ENCODE data around the gene GALNT2. TPM values are rescaled to one million over a fixed set of nuclear protein-coding genes. Genes with fewer than 3 reads are reported as not detected.

Gene GALNT2
- total and polyA plus RNA-seq, 9 of the 15 experiments (the other 6 are each of a cell fraction or from before 2014, with no cell fraction given): 1.6 to 106 (median 51.9) TPM

DNA sequence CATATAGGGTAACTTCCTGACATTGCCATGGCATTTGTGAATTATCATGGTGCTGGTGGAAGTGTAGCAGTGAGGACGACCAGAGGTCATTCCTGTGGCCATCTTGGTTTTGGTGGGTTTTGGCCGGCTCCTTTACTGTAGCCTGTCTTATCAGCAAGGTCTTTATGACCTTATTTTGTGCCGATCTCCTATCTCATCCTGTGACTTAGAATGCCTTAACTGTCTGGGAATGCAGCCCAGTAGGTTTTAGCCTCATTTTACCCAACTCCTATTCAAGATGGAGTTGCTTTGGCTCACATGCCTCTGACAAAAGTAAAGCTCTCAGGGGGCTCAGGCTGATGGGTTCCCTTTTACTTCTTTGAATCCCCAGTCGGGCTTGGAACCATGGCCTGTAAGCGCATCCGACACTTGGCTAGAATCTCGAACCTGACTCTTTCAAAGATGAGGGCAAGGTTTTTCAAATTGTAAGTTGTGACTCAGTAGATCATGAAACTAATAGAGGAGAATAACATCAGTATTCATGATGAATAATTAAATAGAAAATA lies 85.0 kb downstream of the GALNT2 start (continued):
- TF ChIP-seq, protein P1, sequence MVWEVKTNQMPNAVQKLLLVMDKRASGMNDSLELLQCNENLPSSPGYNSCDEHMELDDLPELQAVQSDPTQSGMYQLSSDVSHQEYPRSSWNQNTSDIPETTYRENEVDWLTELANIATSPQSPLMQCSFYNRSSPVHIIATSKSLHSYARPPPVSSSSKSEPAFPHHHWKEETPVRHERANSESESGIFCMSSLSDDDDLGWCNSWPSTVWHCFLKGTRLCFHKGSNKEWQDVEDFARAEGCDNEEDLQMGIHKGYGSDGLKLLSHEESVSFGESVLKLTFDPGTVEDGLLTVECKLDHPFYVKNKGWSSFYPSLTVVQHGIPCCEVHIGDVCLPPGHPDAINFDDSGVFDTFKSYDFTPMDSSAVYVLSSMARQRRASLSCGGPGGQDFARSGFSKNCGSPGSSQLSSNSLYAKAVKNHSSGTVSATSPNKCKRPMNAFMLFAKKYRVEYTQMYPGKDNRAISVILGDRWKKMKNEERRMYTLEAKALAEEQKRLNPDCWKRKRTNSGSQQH (CRISPR knock-in tag; IDR thresholded peaks at IDR 0.05): 0 out of 2 replicates have a peak, but pooled peaks have one; percentile 73
- TF ChIP-seq HEY1 (CRISPR knock-in tag; IDR thresholded peaks at IDR 0.05; ENCODE audit: borderline replicate concordance) (0 out of 2 replicates have a peak, but pooled peaks have one; percentile 76), MIER1 (IDR thresholded peaks at IDR 0.05; ENCODE audit: low read depth) (no peak), JUNB (CRISPR knock-in tag; conservative IDR thresholded peaks at IDR 0.05) (no peak), YBX1 (IDR thresholded peaks at IDR 0.05) (no peak), MCM3 (IDR thresholded peaks at IDR 0.05) (no peak), RAD21 (CRISPR knock-in tag; conservative IDR thresholded peaks at IDR 0.05 in 1 of 2, IDR thresholded peaks at IDR 0.05 in 1 of 2) (no peak; a peak in 1 of 4 replicates), ZNF444 (CRISPR knock-in tag; IDR thresholded peaks at IDR 0.05) (peak; percentile 77; the same call in 1 of the 2 replicates), ZNF3 (CRISPR knock-in tag; IDR thresholded peaks at IDR 0.05) (peak; percentile 74; the same call in 1 of the 2 replicates), CCAR2 (IDR thresholded peaks at IDR 0.05; ENCODE audit: low read depth, low read length) (no peak), TAF1 (IDR thresholded peaks at IDR 0.05; ENCODE audit: control insufficient read depth, extremely low read depth, insufficient read depth, low read length, severe bottlenecking) (no peak), MEF2A (IDR thresholded peaks at IDR 0.05; ENCODE audit: control insufficient read depth, low read depth, low read length) (no peak), PHTF2 (CRISPR knock-in tag; IDR thresholded peaks at IDR 0.05) (peak; percentile 87)
- TF ChIP-seq, protein P2, sequence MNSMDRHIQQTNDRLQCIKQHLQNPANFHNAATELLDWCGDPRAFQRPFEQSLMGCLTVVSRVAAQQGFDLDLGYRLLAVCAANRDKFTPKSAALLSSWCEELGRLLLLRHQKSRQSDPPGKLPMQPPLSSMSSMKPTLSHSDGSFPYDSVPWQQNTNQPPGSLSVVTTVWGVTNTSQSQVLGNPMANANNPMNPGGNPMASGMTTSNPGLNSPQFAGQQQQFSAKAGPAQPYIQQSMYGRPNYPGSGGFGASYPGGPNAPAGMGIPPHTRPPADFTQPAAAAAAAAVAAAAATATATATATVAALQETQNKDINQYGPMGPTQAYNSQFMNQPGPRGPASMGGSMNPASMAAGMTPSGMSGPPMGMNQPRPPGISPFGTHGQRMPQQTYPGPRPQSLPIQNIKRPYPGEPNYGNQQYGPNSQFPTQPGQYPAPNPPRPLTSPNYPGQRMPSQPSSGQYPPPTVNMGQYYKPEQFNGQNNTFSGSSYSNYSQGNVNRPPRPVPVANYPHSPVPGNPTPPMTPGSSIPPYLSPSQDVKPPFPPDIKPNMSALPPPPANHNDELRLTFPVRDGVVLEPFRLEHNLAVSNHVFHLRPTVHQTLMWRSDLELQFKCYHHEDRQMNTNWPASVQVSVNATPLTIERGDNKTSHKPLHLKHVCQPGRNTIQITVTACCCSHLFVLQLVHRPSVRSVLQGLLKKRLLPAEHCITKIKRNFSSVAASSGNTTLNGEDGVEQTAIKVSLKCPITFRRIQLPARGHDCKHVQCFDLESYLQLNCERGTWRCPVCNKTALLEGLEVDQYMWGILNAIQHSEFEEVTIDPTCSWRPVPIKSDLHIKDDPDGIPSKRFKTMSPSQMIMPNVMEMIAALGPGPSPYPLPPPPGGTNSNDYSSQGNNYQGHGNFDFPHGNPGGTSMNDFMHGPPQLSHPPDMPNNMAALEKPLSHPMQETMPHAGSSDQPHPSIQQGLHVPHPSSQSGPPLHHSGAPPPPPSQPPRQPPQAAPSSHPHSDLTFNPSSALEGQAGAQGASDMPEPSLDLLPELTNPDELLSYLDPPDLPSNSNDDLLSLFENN (IDR thresholded peaks at IDR 0.05; ENCODE audit: low read depth in 2 of 2, low read length in 2 of 2): no peak
- TF ChIP-seq, protein P3, sequence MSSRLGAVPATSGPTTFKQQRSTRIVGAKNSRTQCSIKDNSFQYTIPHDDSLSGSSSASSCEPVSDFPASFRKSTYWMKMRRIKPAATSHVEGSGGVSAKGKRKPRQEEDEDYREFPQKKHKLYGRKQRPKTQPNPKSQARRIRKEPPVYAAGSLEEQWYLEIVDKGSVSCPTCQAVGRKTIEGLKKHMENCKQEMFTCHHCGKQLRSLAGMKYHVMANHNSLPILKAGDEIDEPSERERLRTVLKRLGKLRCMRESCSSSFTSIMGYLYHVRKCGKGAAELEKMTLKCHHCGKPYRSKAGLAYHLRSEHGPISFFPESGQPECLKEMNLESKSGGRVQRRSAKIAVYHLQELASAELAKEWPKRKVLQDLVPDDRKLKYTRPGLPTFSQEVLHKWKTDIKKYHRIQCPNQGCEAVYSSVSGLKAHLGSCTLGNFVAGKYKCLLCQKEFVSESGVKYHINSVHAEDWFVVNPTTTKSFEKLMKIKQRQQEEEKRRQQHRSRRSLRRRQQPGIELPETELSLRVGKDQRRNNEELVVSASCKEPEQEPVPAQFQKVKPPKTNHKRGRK (tag; IDR thresholded peaks at IDR 0.05): no peak
- TF ChIP-seq, protein P4, sequence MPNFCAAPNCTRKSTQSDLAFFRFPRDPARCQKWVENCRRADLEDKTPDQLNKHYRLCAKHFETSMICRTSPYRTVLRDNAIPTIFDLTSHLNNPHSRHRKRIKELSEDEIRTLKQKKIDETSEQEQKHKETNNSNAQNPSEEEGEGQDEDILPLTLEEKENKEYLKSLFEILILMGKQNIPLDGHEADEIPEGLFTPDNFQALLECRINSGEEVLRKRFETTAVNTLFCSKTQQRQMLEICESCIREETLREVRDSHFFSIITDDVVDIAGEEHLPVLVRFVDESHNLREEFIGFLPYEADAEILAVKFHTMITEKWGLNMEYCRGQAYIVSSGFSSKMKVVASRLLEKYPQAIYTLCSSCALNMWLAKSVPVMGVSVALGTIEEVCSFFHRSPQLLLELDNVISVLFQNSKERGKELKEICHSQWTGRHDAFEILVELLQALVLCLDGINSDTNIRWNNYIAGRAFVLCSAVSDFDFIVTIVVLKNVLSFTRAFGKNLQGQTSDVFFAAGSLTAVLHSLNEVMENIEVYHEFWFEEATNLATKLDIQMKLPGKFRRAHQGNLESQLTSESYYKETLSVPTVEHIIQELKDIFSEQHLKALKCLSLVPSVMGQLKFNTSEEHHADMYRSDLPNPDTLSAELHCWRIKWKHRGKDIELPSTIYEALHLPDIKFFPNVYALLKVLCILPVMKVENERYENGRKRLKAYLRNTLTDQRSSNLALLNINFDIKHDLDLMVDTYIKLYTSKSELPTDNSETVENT (CRISPR knock-in tag; IDR thresholded peaks at IDR 0.05): no peak
- TF ChIP-seq, protein P5, sequence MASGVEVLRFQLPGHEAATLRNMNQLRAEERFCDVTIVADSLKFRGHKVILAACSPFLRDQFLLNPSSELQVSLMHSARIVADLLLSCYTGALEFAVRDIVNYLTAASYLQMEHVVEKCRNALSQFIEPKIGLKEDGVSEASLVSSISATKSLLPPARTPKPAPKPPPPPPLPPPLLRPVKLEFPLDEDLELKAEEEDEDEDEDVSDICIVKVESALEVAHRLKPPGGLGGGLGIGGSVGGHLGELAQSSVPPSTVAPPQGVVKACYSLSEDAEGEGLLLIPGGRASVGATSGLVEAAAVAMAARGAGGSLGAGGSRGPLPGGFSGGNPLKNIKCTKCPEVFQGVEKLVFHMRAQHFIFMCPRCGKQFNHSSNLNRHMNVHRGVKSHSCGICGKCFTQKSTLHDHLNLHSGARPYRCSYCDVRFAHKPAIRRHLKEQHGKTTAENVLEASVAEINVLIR (CRISPR knock-in tag; IDR thresholded peaks at IDR 0.05): peak; percentile 81

Data from K562 (cell line).